Measurements from ENCODE around the gene CRK. TPM values are rescaled to one million over a fixed set of nuclear protein-coding genes. Genes with fewer than 3 reads are reported as not detected.

CRK gene
- total and polyA plus RNA-seq, 9 donors: 31.7 to 60.6 (median 43.3) TPM

DNA sequence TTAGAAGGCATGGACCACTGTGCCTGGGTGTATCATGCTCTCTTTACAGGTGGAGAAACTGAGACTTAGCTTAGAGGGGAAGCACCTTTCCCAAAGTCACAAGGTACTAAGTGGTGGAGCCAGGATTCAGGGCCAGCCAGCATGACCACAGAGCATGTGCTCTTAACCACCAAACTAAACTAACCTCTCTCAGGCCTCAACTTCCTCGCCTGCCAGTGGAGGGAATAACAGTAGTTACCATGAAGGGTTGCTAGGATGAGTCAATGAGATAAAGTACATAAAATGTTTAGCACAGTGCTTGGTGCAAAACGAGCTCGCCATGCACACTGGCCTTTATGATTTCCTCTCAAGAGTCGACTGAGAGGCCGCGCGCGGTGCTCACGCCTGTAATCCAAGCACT is 42.8 kb upstream of the CRK start:
- Histone ChIP-seq H3K36me3 (no peaks in the 10 kb centered on the region), H3K4me3 (no peak overlapping the region), H3K27me3 (no peaks in the 10 kb centered on the region), H3K4me1 (ENCODE audit: insufficient read depth) (no peaks in the 10 kb centered on the region), H3K9me3 (no peaks in the 10 kb centered on the region), H3K27ac (no peak overlapping the region)
- DNase-seq: no peak
- intact Hi-C loops (cut with DNase I): loop anchor here in 1 of 4 donors (10.0 kb wide), 1 partner anchor 114 kb away; no protein-coding TSS in a partner anchor
- TF ChIP-seq EP300 (IDR thresholded peaks at IDR 0.05) (no peak), CTCF (IDR thresholded peaks at IDR 0.05) (no peak), POLR2A (IDR thresholded peaks at IDR 0.05) (no peak)
- 72 to 84% (median 77%) methylated on average over 9 of the region's 9 CpGs for WGBS, 3 donors

- 70 to 83% (median 76%) methylated on average over 2 of the region's 2 CpGs for WGBS, 3 donors
- intact Hi-C loops (cut with DNase I): loop anchor here in 1 of 4 donors (10.0 kb wide), 1 partner anchor 113 kb away; no protein-coding TSS in a partner anchor
- no peak overlapping the region for H3K27ac ChIP-seq
- H3K36me3 ChIP-seq: no peaks in the 10 kb centered on the region
- no peaks in the 10 kb centered on the region for H3K27me3 ChIP-seq
- no peak for DNase-seq
- no peaks in the 10 kb centered on the region for H3K4me1 ChIP-seq (ENCODE audit: insufficient read depth)
- no peak overlapping the region for H3K4me3 ChIP-seq
- H3K9me3 ChIP-seq: no peaks in the 10 kb centered on the region
- TF ChIP-seq CTCF (IDR thresholded peaks at IDR 0.05) (no peak), EP300 (IDR thresholded peaks at IDR 0.05) (no peak), POLR2A (IDR thresholded peaks at IDR 0.05) (no peak)
Measured at GRCh38 chr17:1498233-1498632, 42.2 kb upstream of the CRK start.

- H3K36me3 ChIP-seq: no peaks in the 10 kb centered on the region
- intact Hi-C loops (cut with DNase I): loop anchor here in 1 of 4 donors (10.0 kb wide), 1 partner anchor 113 kb away; no protein-coding TSS in a partner anchor
- DNase-seq: no peak
- TF ChIP-seq EP300 (IDR thresholded peaks at IDR 0.05) (no peak), POLR2A (IDR thresholded peaks at IDR 0.05) (no peak), CTCF (IDR thresholded peaks at IDR 0.05) (no peak)
- H3K4me3 ChIP-seq: no peak overlapping the region
- no peaks in the 10 kb centered on the region for H3K4me1 ChIP-seq (ENCODE audit: insufficient read depth)
- no peaks in the 10 kb centered on the region for H3K9me3 ChIP-seq
- H3K27ac ChIP-seq: no peak overlapping the region
- H3K27me3 ChIP-seq: no peaks in the 10 kb centered on the region
- 78 to 82% (median 80%) methylated on average over 15 of the region's 15 CpGs for WGBS, 3 donors
Measured at GRCh38 chr17:1497831-1498230, 41.8 kb upstream of the CRK start.

- no peak overlapping the region for H3K27ac ChIP-seq
- no peaks in the 10 kb centered on the region for H3K9me3 ChIP-seq
- 75 to 78% (median 77%) methylated on average over 14 of the region's 14 CpGs for WGBS, 3 donors
- H3K27me3 ChIP-seq: no peaks in the 10 kb centered on the region
- peak in 1 of 5 donors; percentile 15 for DNase-seq
- H3K4me3 ChIP-seq: no peak overlapping the region
- intact Hi-C loops (cut with DNase I): loop anchor here in 1 of 4 donors (10.0 kb wide), 1 partner anchor 112 kb away; no protein-coding TSS in a partner anchor
- no peaks in the 10 kb centered on the region for H3K36me3 ChIP-seq
- no peaks in the 10 kb centered on the region for H3K4me1 ChIP-seq (ENCODE audit: insufficient read depth)
- TF ChIP-seq EP300 (IDR thresholded peaks at IDR 0.05) (no peak), CTCF (IDR thresholded peaks at IDR 0.05) (no peak), POLR2A (IDR thresholded peaks at IDR 0.05) (no peak)
Measured at GRCh38 chr17:1496869-1497268, 40.8 kb upstream of the CRK start.
